Common myeloid progenitor, CD34-positive (primary cell): ENCODE data around the gene ZNF37A.

Experiments used
- CTCF ChIA-PET: fragments of 350-600 bp; sonication (Branson Sonifier 250); formaldehyde crosslinking; loops from one replicate; lab custom pipeline; 2021; ENCODE audit warnings: antibody characterized with exemption; lab: Charles Lee
- POLR2A ChIA-PET: fragments of 350-600 bp; sonication (Branson Sonifier 250); formaldehyde crosslinking; loops from one replicate; lab custom pipeline; 2021; ENCODE audit warnings: antibody characterized with exemption; lab: Charles Lee
- DNase-seq, 3 donors: peaks; one replicate each; pipeline versions ENCODE4 v3.0.0 to v3.0.0-alpha.2; 2013
- H3K27ac ChIP-seq, 2 experiments: 1 replicate in 1 of 2; 2 replicates in 1 of 2; pipeline ENCODE4 v1.7.0; 2013; ENCODE audit warnings: inconsistent platforms in 2 of 2, low read length in 2 of 2, mild to moderate bottlenecking in 2 of 2, low read depth in 1 of 2, moderate library complexity in 1 of 2; ENCODE audit not compliant: severe bottlenecking in 2 of 2, insufficient read depth in 1 of 2, poor library complexity in 1 of 2
- H3K27me3 ChIP-seq, 5 experiments: replicated peaks in 2 of 5; 1 replicate in 3 of 5; 2 replicates in 2 of 5; pipeline versions ENCODE4 v1.6.1 to v1.7.0; 2013; ENCODE audit warnings: low read length in 4 of 5, mild to moderate bottlenecking in 2 of 5, moderate library complexity in 2 of 5, inconsistent platforms in 1 of 5; ENCODE audit not compliant: insufficient read depth in 5 of 5, control insufficient read depth in 4 of 5
- H3K36me3 ChIP-seq, 4 experiments: 1 replicate in 2 of 4; 2 replicates in 2 of 4; pipeline versions ENCODE4 v1.6.1 to v1.7.0; 2013; ENCODE audit warnings: low read length in 3 of 4, control low read depth in 1 of 4, mild to moderate bottlenecking in 1 of 4; ENCODE audit not compliant: control insufficient read depth in 4 of 4, insufficient read depth in 4 of 4
- H3K4me1 ChIP-seq, 4 experiments: 1 replicate in 3 of 4; 2 replicates in 1 of 4; pipeline versions ENCODE4 v1.6.1 to v1.7.1; 2013; ENCODE audit warnings: low read length in 3 of 4, mild to moderate bottlenecking in 3 of 4, control low read depth in 1 of 4, inconsistent platforms in 1 of 4, moderate library complexity in 1 of 4; ENCODE audit not compliant: control insufficient read depth in 4 of 4, insufficient read depth in 4 of 4; ENCODE audit errors: control extremely low read depth in 1 of 4
- H3K4me3 ChIP-seq, 7 experiments: 1 replicate in 4 of 7; 2 replicates in 3 of 7; pipeline versions ENCODE4 v1.5.1 to v1.7.0; 2013; ENCODE audit warnings: mild to moderate bottlenecking in 7 of 7, low read length in 6 of 7, moderate library complexity in 6 of 7, inconsistent platforms in 2 of 7, low read depth in 2 of 7, control low read depth in 1 of 7; ENCODE audit not compliant: insufficient read depth in 4 of 7, control insufficient read depth in 1 of 7; ENCODE audit errors: extremely low read depth in 1 of 7
- H3K9me3 ChIP-seq, 5 experiments: 1 replicate in 4 of 5; 2 replicates in 1 of 5; pipeline versions ENCODE4 v1.6.1 to v1.7.1; 2013; ENCODE audit warnings: low read length in 4 of 5, mild to moderate bottlenecking in 2 of 5, inconsistent platforms in 1 of 5, low read depth in 1 of 5, moderate library complexity in 1 of 5; ENCODE audit not compliant: control insufficient read depth in 4 of 5, insufficient read depth in 2 of 5; ENCODE audit errors: control extremely low read depth in 1 of 5
- WGBS: methylation state at CpG from one replicate; pipeline ENCODE4 v1.1.5; 2013; ENCODE audit not compliant: insufficient coverage; 5-methylcytosine and 5-hydroxymethylcytosine counted together

Gene ZNF37A

DNA sequence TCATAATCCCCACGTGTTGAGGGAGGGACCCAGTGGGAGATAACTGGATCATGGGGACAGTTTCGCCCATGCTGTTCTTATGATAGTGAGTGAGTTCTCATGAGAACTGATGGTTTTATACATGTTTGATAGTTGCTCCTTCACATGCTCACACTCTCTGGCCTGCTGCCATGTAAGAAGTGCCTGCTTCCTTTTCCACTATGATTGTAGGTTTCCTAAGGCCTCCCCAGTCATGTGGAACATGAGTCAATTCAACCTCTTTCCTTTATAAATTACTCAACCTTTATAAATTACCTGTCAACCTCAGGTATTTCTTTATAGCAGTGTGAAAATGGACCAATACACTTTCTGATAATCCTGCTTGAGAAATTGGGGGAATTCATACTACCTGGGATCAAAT, 80.2 kb downstream of the ZNF37A start:
- Histone ChIP-seq H3K4me1 (no peaks in the 10 kb centered on the region), H3K27me3 (no peaks in the 10 kb centered on the region), H3K27ac (no peak overlapping the region), H3K4me3 (no peak overlapping the region), H3K36me3 (no peaks in the 10 kb centered on the region), H3K9me3 (peaks cover 0 to 1% (median 0%) of the 10 kb centered on the region in 5 experiments)
- no peak for DNase-seq
- CTCF ChIA-PET, result no interaction called here
- no CpG with 5 or more reads among the region's 2 CpGs for WGBS
- POLR2A ChIA-PET, result no interaction called here

DNA sequence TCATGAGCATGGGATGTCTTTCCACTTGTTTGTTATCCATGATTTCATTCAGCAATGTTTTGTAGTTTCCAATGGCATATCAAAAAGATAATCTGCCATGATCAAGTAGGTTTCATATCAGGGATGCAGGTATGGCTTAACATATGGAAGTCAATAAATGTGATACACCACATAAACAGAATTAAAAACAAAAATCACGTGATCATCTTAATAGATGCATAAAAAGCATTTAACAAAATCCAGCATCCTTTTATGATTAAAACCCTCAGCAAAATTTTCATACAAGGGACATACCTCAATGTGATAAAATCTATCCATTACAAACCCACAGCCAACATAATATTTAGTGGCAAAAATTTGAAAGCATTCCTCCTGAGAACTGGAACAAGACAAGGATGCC, 90.3 kb downstream of the ZNF37A start:
- Histone ChIP-seq H3K4me1 (no peaks in the 10 kb centered on the region), H3K27me3 (no peaks in the 10 kb centered on the region), H3K4me3 (no peak overlapping the region), H3K27ac (no peak overlapping the region), H3K36me3 (no peaks in the 10 kb centered on the region), H3K9me3 (peaks cover 0 to 8% (median 0%) of the 10 kb centered on the region in 5 experiments)
- WGBS, result 56% methylated on average over 1 of the region's 1 CpG
- DNase-seq, result no peak
- CTCF ChIA-PET, result no interaction called here
- POLR2A ChIA-PET, result no interaction called here
